H1 (cell line): ENCODE measurements around the gene TUBGCP5.

ENCODE experiments used
- EZH2 ChIP-seq: fragments of 200-600 bp; sonication (generic); IDR thresholded peaks from 2 replicates; pipeline ENCODE4 v1.7.1; 2012; ENCODE audit warnings: low read depth, mild to moderate bottlenecking, moderate library complexity, low read length, inconsistent platforms; ENCODE audit not compliant: severe bottlenecking
- POLR2A ChIP-seq, 2 experiments: IDR thresholded peaks; 1 replicate in 1 of 2; 2 replicates in 1 of 2; pipeline ENCODE4 v1.6.1; 2011; ENCODE audit warnings: low read depth in 2 of 2, low read length in 2 of 2, mild to moderate bottlenecking in 2 of 2; ENCODE audit errors: control extremely low read depth in 1 of 2

GRCh38 chr15:22978691-22979237 is 60.6 kb downstream of the TUBGCP5 start:
- peak; percentile 62 for TF ChIP-seq EZH2
- TF ChIP-seq POLR2A (IDR thresholded peaks at IDR 0.05; ENCODE audit: control extremely low read depth in 1 of 2, low read depth in 2 of 2, low read length in 2 of 2), result no peak
